NCI-H2227 treated with DMSO at 0.1 percent for 48 hours (cell line): Measurements from ENCODE around the gene PSMD8.
"Not testable (repeated sequence)": the region's sequence is repeated elsewhere in the genome, so short reads cannot be mapped to it uniquely, and the experiment has no call there.

ENCODE experiments used
- DNase-seq: peaks from one replicate; lab custom pipeline; 2025; lab: John Stamatoyannopoulos, UW

The PSMD8 gene

GRCh38 chr19:38362076-38362945 is 12.1 kb upstream of the PSMD8 start:
- peak; percentile 100 for DNase-seq

DNA sequence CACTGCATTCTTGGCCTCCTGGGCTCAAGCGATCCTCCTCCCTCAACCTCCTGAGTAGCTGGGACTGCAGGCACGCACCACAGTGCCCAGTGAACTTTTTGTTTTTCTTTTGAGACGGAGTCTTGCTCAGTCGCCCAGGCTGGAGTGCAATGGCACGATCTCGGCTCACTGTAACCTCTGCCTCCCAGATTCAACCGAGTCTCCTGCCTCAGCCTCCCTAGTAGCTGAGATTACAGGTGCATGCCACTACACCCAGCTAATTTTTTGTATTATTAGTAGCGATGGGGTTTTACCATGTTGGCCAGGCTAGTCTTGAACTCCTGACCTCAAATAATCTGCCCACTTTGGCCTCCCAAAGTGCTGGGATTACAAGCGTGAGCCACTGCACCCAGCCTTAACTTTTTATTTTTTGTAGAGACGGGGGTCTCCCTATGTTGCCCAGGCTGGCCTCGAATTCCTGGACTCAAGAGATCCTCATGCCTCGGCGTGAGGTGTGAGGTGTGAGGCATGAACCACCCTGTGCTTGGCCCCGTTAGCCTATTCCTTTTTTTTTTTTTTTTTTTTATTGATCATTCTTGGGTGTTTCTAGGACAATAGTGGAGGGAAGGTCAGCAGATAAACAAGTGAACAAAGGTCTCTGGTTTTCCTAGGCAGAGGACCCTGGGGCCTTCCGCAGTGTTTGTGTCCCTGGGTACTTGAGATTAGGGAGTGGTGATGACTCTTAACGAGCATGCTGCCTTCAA is 11.3 kb upstream of the PSMD8 start:
- DNase-seq: not testable (repeated sequence)

DNA sequence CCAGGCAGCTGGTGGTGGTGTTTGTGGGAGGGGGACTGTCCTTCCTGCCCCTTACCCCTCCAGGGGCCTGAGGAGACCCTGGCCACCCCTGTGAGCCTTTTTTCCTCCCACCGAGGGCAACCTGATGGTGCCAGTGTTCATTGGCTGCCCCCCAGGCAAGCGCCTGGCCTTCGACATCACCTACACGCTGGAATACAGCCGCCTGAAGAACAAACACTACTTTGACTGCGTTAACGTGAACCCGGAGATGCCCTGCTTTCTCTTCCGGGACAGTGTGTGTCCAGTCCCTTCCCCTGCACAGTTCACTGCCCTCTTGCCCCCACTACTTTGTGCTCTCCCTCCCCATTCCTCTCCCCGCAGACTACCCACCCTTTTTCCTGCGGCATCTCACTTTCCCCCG is 7.3 kb upstream of the PSMD8 start:
- DNase-seq: no peak

DNA sequence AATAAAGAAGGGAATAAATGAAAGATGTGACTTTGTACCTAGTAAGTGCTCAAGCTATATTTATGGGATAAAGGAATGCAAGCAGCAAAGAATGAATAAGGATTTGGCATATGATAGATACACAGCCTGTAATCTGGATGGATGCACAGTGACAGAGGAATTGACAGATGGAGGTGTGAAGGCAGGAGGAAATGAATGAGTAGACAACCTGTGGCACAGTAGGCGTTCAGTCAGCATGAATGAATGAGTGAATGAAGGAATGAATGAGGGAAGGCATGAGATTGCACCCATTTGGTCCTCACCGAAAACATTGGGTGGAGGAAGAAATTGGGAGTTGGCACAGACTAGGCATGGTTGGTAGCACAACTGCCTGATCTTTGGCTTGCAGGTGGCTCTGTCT is 4.8 kb upstream of the PSMD8 start:
- DNase-seq: no peak

DNA sequence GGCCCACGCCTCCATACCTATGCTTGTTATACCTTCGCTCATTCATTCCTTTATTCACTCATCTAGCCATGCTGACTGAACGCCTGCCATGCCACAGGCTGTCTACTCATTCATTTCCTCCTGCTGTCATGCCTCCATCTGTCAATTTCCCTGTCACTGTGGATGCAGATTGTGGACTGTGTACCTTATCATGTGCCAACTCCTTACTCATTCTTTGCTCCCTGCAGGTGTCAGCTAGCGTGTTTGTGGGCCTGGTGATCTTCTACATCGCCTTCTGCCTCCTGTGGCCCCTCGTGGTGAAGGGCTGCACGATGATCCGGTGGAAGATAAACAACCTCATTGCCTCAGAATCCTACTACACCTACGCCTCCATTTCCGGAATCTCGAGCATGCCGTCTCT is 4.1 kb upstream of the PSMD8 start:
- no peak for DNase-seq

DNA sequence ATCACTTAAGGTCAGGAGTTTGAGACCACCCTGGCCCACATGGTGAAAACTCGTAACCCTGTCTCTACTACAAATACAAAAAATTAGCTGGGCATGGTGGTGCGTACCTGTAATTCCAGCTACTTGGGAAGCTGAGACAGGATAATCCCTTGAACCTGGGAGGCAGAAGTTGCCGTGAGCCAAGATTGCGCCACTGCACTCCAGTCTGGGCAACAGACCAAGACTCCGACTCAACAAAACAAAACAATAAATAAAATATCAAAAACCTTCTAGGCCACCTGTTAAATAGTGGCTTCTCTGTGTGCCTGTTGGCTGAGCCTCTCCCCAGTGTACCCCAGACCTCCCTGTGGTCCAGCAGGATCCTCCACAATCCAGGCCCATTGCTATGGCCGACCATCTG is 3.3 kb upstream of the PSMD8 start:
- DNase-seq: no peak

DNA sequence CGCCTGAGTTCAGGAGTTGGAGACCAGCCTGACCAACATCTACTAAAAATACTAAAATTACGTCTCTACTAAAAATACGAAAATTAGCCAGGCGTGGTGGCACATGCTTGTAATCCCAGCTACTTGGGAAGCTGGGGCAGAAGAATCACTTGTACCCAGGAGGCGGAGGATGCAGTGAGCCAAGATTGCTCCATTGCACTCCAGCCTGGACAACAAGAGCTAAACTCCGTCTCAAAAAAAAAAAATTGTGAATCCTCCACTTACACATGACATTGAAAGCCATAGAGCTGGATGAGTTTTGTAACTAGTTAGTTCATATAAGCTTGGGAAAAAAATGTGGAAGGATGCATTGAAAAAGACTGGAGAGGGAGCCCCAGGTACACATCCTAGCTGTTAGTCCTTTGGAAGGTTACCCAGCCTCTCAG is 452 bp upstream of the PSMD8 start:
- no peak for DNase-seq

GRCh38 chr19:38375098-38375493 is 725 bp downstream of the PSMD8 start:
- DNase-seq: peak; percentile 86

DNA sequence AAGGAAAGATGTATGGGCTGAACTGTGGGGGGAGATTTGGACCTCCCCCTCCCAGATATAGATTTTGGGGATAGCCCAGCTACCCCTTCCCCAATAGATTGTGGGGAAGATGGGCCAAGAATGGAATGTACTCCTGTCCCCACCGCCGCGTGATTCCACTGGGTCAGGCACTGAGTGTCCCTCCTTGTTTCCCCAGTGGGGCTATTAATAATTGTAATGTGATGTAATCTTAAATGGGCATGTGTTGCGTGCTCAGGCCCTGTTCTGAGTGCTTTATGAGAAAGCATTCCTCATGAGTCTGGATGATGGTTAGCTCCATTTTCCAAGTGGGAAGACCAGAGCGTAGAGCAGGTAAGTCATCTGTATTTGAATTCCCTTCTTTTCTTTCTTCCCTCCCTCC is 1.4 kb downstream of the PSMD8 start:
- no peak for DNase-seq

- no peak for DNase-seq
Observed at GRCh38 chr19:38376576-38376975, 2.2 kb downstream of the PSMD8 start.

DNA sequence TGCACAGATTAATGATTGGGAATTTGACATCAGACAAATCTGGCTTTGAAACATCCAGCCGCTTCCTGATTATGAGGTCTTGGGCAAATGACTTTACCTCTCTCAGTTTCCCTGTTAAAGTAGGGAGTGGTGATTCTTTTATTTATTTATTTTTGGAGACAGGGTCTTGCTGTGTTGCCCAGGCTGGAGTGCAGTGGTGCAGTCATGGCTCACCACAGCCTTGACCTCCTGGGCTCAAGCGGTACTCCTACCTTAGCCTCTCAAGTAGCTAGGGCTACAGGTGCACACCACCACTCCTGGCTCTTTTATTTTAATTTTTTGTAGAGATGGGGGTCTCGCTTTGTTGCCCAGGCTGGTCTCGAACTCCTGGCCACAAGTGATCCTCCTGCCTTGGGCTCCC is 2.7 kb downstream of the PSMD8 start:
- no peak for DNase-seq

DNA sequence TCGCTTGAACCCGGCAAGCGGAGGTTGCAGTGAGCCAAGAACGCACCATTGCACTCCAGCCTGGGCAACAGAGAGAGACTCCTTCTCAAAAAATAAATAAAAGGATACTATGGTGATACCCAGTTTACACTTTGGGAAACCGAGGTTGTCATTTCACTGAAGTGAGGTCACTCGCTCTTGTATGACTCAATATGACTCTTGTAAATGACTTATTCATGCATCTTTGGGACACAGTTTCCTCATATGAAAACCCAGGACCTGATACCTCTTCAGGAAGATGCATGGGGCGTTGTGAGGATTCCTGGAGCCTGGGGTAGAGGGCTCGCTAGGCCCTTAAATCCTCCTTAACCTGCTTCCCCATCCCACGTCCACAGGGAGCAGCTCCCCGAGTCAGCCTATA is 4.5 kb downstream of the PSMD8 start:
- DNase-seq: no peak

GRCh38 chr19:38381138-38381537 is 6.8 kb downstream of the PSMD8 start:
- no peak for DNase-seq

GRCh38 chr19:38383184-38383583 is 8.8 kb downstream of the PSMD8 start:
- no peak for DNase-seq

DNA sequence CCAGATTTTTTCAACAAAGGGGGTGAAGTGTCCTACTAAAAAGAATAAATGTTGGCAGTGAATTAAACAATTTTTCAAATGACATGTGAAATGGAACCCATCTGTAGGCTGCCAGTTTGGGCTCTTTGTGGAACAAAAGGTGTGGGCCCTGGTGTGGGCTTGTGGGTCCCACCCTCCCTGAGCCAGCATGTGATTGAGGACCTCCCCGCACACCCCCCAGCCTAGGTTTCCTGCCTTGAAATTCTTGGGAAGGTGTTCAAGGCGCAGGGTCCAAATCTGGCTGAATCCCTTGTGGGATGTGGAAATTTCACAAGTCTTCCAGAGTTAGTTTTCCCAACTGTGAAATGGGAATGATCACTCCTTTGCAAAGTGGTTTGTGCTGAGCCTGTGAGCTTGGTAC is 9.4 kb downstream of the PSMD8 start:
- DNase-seq: no peak

GRCh38 chr19:38384209-38385027 is 10.0 kb downstream of the PSMD8 start:
- DNase-seq: no peak

GRCh38 chr19:38385057-38385803 is 10.9 kb downstream of the PSMD8 start:
- DNase-seq: no peak

GRCh38 chr19:38385804-38386257 is 11.5 kb downstream of the PSMD8 start:
- no peak for DNase-seq

- DNase-seq: no peak
Observed at GRCh38 chr19:38386300-38386970, 12.1 kb downstream of the PSMD8 start.

DNA sequence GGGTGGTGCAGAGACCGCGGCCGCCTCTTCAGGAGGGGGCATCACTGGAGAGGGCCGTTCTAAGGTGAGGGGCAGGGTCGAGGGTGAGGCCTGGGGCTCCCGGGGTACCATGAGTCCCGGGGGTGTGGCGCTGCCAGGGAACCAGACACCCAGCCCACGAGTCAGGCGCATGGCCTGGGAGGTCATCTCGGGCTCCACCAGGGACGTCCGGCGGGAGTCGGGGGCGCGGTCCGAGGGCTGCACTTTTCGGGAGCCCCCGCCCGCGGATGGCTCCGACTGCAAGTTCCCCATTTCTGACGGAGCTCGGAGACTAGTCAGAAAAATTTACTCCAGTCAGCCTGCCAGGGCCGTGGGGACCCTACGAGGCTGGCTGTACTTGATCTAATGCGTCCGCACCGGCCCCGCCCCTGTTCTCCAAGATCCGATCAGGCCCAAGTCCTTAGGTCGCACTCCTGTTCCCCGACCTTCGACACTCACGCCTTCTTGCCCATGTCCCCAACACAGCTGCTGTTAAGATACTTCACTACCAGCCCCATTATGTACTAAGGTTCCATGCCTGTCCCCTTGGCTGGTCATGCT is 12.7 kb downstream of the PSMD8 start:
- DNase-seq: no peak
